Stimulated activated memory B cell treated with anti-CD40 and anti-IgM and Interleukin-4, amounts not matched to agents 10 μg/mL and 1 μg/mL and 100 μg/mL, for 72 hours (primary cell): ENCODE measurements around the gene RASL11B.
A peak's percentile ranks its signal among the peaks of the same experiment; 100 is the strongest.

Experiments
- ATAC-seq: fragments of 150-1000 bp; cut with Tn5 transposase; 2 replicates; pipeline ENCODE4 v1.10.0; 2021
- H3K27ac Mint-ChIP-seq: one replicate; pipeline ENCODE4 v1.8.0; 2022; ENCODE audit warnings: mild to moderate bottlenecking, mixed read lengths
- H3K27me3 Mint-ChIP-seq: one replicate; pipeline ENCODE4 v1.8.0; 2022; ENCODE audit warnings: mixed read lengths
- H3K36me3 Mint-ChIP-seq: one replicate; pipeline ENCODE4 v1.8.0; 2022; ENCODE audit warnings: mixed read lengths
- H3K4me1 Mint-ChIP-seq: one replicate; pipeline ENCODE4 v1.8.0; 2022; ENCODE audit warnings: mixed read lengths
- H3K4me3 Mint-ChIP-seq: one replicate; pipeline ENCODE4 v1.8.0; 2022; ENCODE audit warnings: mild to moderate bottlenecking, moderate library complexity, mixed read lengths
- H3K9me3 Mint-ChIP-seq: one replicate; pipeline ENCODE4 v1.8.0; 2022; ENCODE audit warnings: mixed read lengths

The RASL11B gene

GRCh38 chr4:52838729-52839586 is 23.2 kb upstream of the RASL11B start:
- H3K4me1 Mint-ChIP-seq, result peaks cover 14% of the 10 kb centered on the region
- no peaks in the 10 kb centered on the region for H3K9me3 Mint-ChIP-seq
- H3K27me3 Mint-ChIP-seq, result no peaks in the 10 kb centered on the region
- H3K4me3 Mint-ChIP-seq, result no peak overlapping the region
- no peaks in the 10 kb centered on the region for H3K36me3 Mint-ChIP-seq
- no peak for ATAC-seq
- H3K27ac Mint-ChIP-seq, result no peak overlapping the region

GRCh38 chr4:52840531-52841370 is 21.4 kb upstream of the RASL11B start:
- no peak overlapping the region for H3K4me3 Mint-ChIP-seq
- no peak overlapping the region for H3K27ac Mint-ChIP-seq
- H3K4me1 Mint-ChIP-seq, result peaks cover 16% of the 10 kb centered on the region
- ATAC-seq, result no peak
- no peaks in the 10 kb centered on the region for H3K27me3 Mint-ChIP-seq
- no peaks in the 10 kb centered on the region for H3K9me3 Mint-ChIP-seq
- H3K36me3 Mint-ChIP-seq, result no peaks in the 10 kb centered on the region

GRCh38 chr4:52841682-52842456 is 20.2 kb upstream of the RASL11B start:
- Mint-ChIP-seq H3K27ac (no peak overlapping the region), H3K27me3 (no peaks in the 10 kb centered on the region), H3K4me1 (peaks cover 16% of the 10 kb centered on the region), H3K4me3 (no peak overlapping the region), H3K36me3 (no peaks in the 10 kb centered on the region), H3K9me3 (no peaks in the 10 kb centered on the region)
- ATAC-seq, result no peak

- no peaks in the 10 kb centered on the region for H3K9me3 Mint-ChIP-seq
- no peak overlapping the region for H3K4me3 Mint-ChIP-seq
- H3K4me1 Mint-ChIP-seq, result peaks cover 16% of the 10 kb centered on the region
- H3K36me3 Mint-ChIP-seq, result no peaks in the 10 kb centered on the region
- no peak for ATAC-seq
- H3K27me3 Mint-ChIP-seq, result no peaks in the 10 kb centered on the region
- no peak overlapping the region for H3K27ac Mint-ChIP-seq
Observed at GRCh38 chr4:52842792-52843191, 19.3 kb upstream of the RASL11B start.

DNA sequence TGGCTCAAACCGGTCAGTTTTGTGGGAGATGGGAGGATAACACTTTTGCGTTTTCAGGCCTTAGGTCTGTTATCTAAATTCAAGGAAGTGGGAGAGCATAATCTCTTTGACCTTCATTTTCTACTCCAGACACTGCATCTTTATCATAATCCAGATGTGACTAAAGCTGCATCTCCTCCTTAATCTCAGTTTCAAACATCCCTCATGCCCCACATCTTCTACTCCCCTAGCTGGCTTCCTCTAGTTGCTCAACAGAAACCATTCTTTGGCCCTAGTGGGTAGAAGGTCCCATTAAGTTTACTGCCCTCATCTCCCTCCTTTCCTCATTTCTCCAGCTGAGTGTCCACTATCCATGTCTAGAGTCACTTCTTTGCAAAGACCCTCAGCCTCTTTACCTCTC is 18.8 kb upstream of the RASL11B start:
- Mint-ChIP-seq H3K36me3 (no peaks in the 10 kb centered on the region), H3K4me3 (no peak overlapping the region), H3K4me1 (peaks cover 16% of the 10 kb centered on the region), H3K27me3 (no peaks in the 10 kb centered on the region), H3K27ac (peak overlapping the region; percentile 67), H3K9me3 (no peaks in the 10 kb centered on the region)
- no peak for ATAC-seq

DNA sequence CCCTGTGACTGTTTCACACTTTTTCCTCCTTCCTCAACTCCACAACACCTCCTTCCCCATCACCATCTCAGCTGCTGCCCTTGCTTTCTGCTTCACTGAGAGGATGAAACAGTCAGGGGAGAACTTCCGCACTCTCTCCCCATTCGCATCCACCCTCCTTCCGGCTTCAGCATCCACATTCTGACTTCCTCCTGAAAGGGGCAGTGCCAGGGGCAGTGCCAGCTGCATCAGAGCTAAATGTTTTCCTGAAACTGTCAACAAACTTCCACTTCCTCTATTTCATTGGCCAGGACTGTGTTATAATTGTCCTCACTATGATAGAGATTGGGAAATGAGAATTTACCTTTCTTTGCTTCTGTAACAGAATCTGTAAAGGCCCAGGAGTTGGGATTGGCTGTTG is 18.2 kb upstream of the RASL11B start:
- H3K27ac Mint-ChIP-seq, result peak overlapping the region; percentile 67
- ATAC-seq, result peak; percentile 77
- no peaks in the 10 kb centered on the region for H3K27me3 Mint-ChIP-seq
- H3K4me1 Mint-ChIP-seq, result peaks cover 16% of the 10 kb centered on the region
- H3K36me3 Mint-ChIP-seq, result no peaks in the 10 kb centered on the region
- no peaks in the 10 kb centered on the region for H3K9me3 Mint-ChIP-seq
- no peak overlapping the region for H3K4me3 Mint-ChIP-seq

DNA sequence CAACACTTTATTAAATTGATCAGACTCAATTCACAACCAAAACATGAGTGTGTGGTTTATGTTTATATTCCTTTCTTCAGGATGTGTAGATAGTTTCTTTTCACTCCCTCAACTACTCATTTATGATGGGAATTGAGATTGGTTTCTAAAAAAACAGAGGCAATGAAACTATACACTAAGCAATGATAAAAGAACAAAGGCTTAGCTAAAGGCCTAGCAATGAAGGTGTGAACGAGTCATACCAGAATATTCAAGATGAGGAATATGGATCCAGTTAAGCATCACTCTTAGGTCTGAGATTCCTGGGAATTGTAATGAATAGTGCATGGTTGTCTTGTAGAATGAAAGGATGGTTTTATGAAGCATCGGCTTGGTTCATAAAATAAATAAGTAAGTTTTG is 17.5 kb upstream of the RASL11B start:
- Mint-ChIP-seq H3K27me3 (no peaks in the 10 kb centered on the region), H3K27ac (no peak overlapping the region), H3K36me3 (no peaks in the 10 kb centered on the region), H3K4me3 (no peak overlapping the region), H3K9me3 (no peaks in the 10 kb centered on the region), H3K4me1 (peaks cover 16% of the 10 kb centered on the region)
- no peak for ATAC-seq

- no peak overlapping the region for H3K4me3 Mint-ChIP-seq
- H3K36me3 Mint-ChIP-seq, result no peaks in the 10 kb centered on the region
- H3K27me3 Mint-ChIP-seq, result no peaks in the 10 kb centered on the region
- ATAC-seq, result no peak
- no peak overlapping the region for H3K27ac Mint-ChIP-seq
- H3K9me3 Mint-ChIP-seq, result no peaks in the 10 kb centered on the region
- H3K4me1 Mint-ChIP-seq, result peaks cover 16% of the 10 kb centered on the region
Observed at GRCh38 chr4:52846502-52846901, 15.6 kb upstream of the RASL11B start.

DNA sequence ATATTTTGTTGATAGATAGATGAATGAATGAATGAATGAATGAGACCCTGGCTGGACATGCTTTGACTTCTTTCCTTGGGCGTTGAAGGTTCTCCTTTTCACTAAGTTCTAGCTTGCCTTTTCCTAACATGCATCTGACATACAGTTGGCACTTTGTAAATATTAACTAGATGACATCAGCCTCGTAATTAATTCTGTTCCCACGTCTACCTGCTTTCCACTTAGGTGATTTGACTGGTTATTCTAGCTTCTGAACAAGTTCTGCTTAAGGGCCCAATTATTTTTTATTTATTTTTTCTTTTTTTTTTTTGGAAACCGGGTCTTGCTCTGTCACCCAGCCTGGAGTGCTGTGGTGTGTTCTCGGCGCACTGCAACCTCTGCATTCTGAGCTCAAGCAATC is 13.9 kb upstream of the RASL11B start:
- H3K27me3 Mint-ChIP-seq, result no peaks in the 10 kb centered on the region
- H3K4me3 Mint-ChIP-seq, result no peak overlapping the region
- no peak overlapping the region for H3K27ac Mint-ChIP-seq
- no peak for ATAC-seq
- H3K4me1 Mint-ChIP-seq, result peaks cover 9% of the 10 kb centered on the region
- H3K36me3 Mint-ChIP-seq, result no peaks in the 10 kb centered on the region
- no peaks in the 10 kb centered on the region for H3K9me3 Mint-ChIP-seq

- Mint-ChIP-seq H3K4me1 (no peaks in the 10 kb centered on the region), H3K4me3 (no peak overlapping the region), H3K27me3 (no peaks in the 10 kb centered on the region), H3K27ac (no peak overlapping the region), H3K36me3 (no peaks in the 10 kb centered on the region), H3K9me3 (no peaks in the 10 kb centered on the region)
- ATAC-seq, result no peak
Observed at GRCh38 chr4:52850406-52851124, 11.6 kb upstream of the RASL11B start.

DNA sequence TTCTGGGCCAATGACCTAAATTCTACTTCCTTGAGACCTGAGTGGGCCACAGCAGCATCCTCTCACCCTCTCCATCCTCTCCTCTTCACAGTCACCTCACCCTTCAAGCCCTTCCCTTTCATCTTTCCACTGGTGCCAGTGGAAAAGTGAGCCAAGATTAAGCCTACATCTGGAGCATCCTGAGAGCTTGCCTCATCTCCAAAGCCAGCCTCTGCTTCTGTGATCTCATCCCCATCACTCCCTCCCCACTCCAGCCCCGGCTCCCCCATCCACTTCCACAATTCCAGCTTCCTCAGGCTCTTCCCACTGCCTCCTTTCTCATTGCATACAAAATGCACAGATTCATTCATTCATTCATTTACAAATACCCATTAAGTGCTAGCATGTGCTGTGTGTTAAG is 10.1 kb upstream of the RASL11B start:
- no peaks in the 10 kb centered on the region for H3K9me3 Mint-ChIP-seq
- no peak overlapping the region for H3K4me3 Mint-ChIP-seq
- ATAC-seq, result no peak
- peaks cover 4% of the 10 kb centered on the region for H3K27me3 Mint-ChIP-seq
- no peaks in the 10 kb centered on the region for H3K4me1 Mint-ChIP-seq
- no peak overlapping the region for H3K27ac Mint-ChIP-seq
- no peaks in the 10 kb centered on the region for H3K36me3 Mint-ChIP-seq

- Mint-ChIP-seq H3K27me3 (peaks cover 11% of the 10 kb centered on the region), H3K27ac (no peak overlapping the region), H3K9me3 (peaks cover 2% of the 10 kb centered on the region), H3K4me3 (no peak overlapping the region), H3K36me3 (no peaks in the 10 kb centered on the region), H3K4me1 (no peaks in the 10 kb centered on the region)
- ATAC-seq, result no peak
Observed at GRCh38 chr4:52852711-52853110, 9.4 kb upstream of the RASL11B start.

GRCh38 chr4:52853351-52853750 is 8.8 kb upstream of the RASL11B start:
- Mint-ChIP-seq H3K9me3 (peaks cover 4% of the 10 kb centered on the region), H3K36me3 (no peaks in the 10 kb centered on the region), H3K4me1 (no peaks in the 10 kb centered on the region), H3K27ac (no peak overlapping the region), H3K4me3 (no peak overlapping the region), H3K27me3 (peaks cover 17% of the 10 kb centered on the region)
- no peak for ATAC-seq

- Mint-ChIP-seq H3K4me3 (no peak overlapping the region), H3K4me1 (peaks cover 11% of the 10 kb centered on the region), H3K36me3 (no peaks in the 10 kb centered on the region), H3K9me3 (peaks cover 4% of the 10 kb centered on the region), H3K27ac (no peak overlapping the region), H3K27me3 (peaks cover 42% of the 10 kb centered on the region)
- no peak for ATAC-seq
Observed at GRCh38 chr4:52856801-52857200, 5.3 kb upstream of the RASL11B start.

DNA sequence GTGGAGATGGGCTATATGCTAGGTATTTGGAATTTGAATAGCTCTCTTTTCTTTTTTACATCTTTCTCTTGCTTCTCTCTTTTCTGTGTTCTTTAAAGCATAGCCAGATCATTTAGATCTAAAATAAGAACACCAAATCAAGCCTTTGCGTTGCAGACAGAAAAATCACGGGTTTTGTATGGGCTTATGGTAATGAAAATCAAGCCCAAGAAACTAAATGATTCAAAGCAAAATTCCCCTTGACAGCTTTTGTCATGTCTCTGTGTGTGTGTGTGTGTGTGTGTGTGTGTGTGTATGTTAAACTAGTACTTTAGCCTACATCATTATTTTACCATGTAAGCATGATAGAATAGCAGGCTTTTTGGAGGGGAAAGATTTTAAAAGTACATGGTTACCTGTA is 1.8 kb upstream of the RASL11B start:
- Mint-ChIP-seq H3K36me3 (no peaks in the 10 kb centered on the region), H3K9me3 (peaks cover 4% of the 10 kb centered on the region), H3K4me1 (peaks cover 11% of the 10 kb centered on the region), H3K27ac (no peak overlapping the region), H3K4me3 (no peak overlapping the region), H3K27me3 (peaks cover 42% of the 10 kb centered on the region)
- no peak for ATAC-seq
